GM21390 (cell line): ENCODE measurements around the gene RDX.
"Not testable (repeated sequence)": the region's sequence is repeated elsewhere in the genome, so short reads cannot be mapped to it uniquely, and the experiment has no call there.

ENCODE experiments used
- ATAC-seq: cut with Tn5 transposase; IDR thresholded peaks from one replicate; pipeline ENCODE4 v1.9.1; 2021; ENCODE audit not compliant: unreplicated experiment

Gene RDX

GRCh38 chr11:110279881-110280280, 16.5 kb downstream of the RDX start:
- ATAC-seq, result no peak

GRCh38 chr11:110272919-110273318, 23.5 kb downstream of the RDX start:
- no peak for ATAC-seq

- no peak for ATAC-seq
These were observed 26.4 kb downstream of the RDX start for GRCh38 chr11:110269996-110270395.

DNA sequence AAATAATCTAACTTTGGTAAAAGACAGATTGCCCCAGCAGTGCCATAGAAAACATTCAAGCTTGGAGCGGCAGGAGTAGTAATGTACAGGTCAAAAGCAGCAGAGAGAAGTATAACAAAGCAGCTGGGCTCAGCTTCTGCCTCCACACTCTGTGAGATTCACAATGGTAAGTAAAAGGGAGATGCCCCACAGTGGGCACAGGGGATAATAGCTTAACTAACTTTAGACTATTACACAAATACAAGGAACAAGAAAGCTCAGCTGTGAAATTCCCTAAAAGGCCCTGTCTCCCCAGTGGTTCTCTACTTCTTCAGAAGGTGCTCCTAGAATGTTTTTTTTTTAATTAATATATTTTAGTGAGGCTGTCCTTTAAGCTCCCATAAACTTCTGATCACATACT, 28.0 kb downstream of the RDX start:
- no peak for ATAC-seq

DNA sequence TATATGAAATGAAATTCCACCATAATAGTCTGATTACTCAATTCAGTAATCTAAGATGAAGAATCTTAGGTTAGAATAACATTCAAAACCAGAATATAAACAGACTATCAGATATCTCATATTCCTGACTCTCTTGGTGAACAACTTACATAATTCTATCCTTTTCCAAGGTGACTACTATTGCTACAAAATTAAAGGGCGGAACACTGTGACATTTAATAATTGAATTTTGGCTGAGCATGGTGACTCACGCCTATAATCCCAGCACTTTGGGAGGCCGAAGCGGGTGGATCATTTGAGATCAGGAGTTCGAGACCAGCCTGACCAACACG, 34.4 kb downstream of the RDX start:
- ATAC-seq, result no peak

DNA sequence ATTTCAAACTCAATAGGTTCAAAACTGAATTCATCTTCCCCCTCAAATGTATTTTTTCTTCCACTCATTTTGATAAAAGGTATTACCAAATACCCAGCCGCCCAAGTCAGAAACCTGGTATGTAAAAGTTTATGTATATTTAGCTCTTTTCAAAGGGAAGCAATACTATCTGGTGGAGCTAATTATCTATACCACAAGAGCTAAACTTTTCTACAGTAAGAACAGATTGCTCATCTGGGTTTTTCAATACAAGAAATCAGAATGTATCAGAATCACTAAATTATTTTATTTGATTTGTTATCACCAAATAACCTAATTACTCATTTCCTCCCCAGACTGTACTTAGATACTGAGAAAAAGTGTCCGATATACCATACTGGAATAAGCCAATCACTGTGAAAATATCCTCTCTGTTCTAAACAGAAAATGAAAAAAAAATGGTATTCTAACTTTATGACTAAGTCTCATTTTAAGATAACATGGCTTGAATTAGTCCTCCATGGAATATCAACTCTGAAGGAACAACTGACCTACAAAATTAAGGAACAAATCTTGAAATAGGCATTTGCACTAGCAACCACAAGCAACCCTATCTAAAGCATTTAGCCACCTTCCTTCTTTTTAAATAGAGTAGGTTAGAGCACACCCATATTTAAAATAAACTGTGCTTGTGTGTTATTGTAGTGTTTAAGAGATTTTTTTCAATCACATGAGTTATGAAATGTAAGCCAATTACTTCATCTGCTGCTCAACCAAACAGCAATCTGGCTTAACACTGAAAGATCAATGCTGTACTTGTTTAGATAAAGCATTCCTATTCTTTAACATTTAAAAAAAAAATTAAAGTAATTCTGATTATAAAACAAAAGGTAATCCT, 35.0 kb downstream of the RDX start:
- ATAC-seq, result no peak

GRCh38 chr11:110253525-110253924, 42.9 kb downstream of the RDX start:
- ATAC-seq, result no peak

GRCh38 chr11:110251836-110252235, 44.6 kb downstream of the RDX start:
- no peak for ATAC-seq

DNA sequence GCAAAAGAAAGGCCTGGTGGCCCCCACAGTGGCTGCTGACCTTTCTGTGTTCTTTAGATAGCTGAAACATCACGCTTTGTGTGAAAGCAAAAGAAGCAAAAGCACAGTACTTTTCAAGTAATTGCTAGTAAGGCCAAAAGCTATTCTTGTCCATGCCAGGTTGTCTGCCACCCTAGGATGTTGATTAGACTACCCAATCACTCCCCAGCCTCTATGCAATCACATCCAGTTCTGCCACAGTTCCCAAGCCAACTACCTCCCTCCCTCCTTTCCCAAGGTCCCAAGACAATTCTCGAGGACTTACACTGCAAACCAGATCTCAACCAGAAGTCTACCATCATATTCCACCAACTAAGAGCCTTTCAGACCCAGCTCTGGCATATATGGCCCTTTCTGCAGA, 46.2 kb downstream of the RDX start:
- ATAC-seq, result no peak

- ATAC-seq, result no peak
These were observed 46.6 kb downstream of the RDX start for GRCh38 chr11:110249766-110250165.

GRCh38 chr11:110249066-110249465, 47.3 kb downstream of the RDX start:
- no peak for ATAC-seq

DNA sequence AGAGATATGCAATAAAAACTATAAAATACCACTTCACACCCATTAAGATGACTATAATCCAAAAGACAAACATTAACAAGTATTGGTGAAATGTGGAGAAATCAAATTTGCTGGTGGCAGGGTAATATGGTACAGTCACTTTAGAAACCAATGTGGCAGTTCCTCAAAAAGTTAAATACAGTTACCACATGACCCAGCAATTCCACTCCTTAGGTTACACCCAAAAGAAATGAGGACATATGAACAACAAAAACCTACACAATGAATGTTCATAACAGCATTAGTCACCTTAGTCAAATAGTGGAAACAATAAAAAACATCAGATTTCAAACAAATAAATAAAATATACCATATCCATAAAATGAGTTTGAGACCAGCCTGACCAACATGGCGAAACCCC, 52.6 kb downstream of the RDX start:
- no peak for ATAC-seq

DNA sequence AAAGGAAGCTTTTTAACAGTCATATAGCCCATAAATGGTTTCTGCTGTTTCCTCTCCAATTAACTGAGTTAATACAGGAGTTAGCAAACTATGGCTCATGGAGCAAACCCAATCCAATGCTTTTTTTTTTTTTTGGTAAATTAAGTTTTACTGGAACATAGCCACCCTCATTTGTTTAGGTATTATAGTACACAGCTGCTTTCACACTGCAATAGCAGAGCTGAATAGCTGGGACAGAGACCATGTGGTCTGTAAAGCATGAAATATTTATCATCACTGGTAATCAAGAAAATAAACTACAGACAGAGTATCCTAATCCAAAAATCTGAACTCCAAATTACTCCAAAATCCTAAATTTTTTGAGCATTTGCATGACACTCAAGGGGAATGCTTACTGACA, 53.7 kb downstream of the RDX start:
- no peak for ATAC-seq

DNA sequence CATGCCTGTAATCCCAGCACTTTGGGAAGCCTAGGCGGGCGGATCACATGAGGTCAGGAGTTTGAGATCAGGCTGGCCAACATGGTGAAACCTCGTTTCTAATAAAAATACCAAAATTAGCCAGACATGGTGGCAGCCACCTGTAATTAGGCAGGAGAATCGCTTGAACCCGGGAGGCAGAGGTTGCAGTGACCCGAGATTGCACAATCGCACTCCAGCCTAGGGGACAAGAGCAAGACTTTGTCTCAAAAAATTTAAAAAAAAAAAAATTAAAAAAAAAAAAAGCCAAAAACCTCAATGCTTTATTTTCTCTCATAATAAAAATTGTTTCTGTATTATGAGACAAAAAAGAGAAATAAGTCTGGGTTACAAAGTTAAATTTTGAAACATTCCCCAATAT, 54.2 kb downstream of the RDX start:
- no peak for ATAC-seq

GRCh38 chr11:110235966-110236365, 60.4 kb downstream of the RDX start:
- ATAC-seq, result no peak

DNA sequence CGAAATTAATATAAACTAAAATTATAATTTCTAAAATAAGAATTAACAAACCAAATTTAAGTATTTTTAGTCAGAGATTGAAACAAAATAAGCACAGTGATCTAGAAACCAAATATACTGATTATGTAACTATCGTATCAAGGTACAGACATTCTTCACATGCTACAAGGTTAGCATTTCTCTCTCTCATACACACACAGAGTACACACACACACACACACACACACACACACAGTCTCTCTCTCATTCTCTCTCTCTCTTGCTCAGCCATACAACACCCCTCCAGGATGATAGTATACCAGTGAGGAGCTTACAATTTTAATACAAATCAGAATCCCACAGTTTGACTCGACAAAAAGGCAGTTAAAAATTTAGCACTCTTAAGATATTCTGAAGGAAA, 66.0 kb downstream of the RDX start:
- ATAC-seq, result no peak

GRCh38 chr11:110219006-110219785, 77.2 kb downstream of the RDX start:
- ATAC-seq, result no peak

- ATAC-seq, result no peak
These were observed 78.5 kb downstream of the RDX start for GRCh38 chr11:110217936-110218335.

- no peak for ATAC-seq
These were observed 79.1 kb downstream of the RDX start for GRCh38 chr11:110217223-110217877.

DNA sequence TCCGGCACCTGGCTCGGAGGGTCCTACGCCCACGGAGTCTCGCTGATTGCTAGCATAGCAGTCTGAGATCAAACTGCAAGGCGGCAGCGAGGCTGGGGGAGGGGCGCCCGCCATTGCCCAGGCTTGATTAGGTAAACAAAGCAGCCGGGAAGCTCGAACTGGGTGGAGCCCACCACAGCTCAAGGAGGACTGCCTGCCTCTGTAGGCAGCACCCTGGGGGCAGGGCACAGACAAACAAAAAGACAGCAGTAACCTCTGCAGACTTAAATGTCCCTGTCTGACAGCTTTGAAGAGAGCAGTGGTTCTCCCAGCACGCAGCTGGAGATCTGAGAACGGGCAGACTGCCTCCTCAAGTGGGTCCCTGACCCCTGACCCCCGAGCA, 87.1 kb downstream of the RDX start:
- ATAC-seq, result not testable (repeated sequence)

DNA sequence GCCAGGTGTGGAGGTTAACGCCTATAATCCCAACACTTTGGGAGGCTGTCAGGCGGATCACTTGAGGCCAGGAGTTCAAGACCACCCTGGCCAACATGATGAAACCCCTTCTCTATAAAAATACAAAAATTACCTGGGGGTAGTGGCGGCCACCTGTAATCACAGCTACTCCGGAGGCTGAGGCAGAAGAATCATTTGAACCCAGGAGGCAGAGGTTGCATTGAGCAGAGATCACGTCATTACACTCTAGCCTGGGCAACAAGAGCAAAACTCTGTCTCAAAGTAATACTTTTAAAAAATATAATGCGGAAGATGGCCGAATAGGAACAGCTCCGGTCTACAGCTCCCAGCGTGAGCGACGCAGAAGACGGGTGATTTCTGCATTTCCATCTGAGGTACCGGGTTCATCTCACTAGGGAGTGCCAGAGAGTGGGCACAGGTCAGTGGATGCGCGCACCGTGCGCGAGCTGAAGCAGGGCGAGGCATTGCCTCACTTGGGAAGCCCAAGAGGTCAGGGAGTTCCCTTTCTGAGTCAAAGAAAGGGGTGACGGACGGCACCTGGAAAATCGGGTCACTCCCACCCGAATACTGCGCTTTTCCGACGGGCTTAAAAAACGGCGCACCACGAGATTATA, 87.6 kb downstream of the RDX start:
- ATAC-seq, result not testable (repeated sequence)
